ENCODE measurements around the gene GAREM1. TPM values are rescaled to one million over a fixed set of nuclear protein-coding genes. Genes with fewer than 3 reads are reported as not detected.

GAREM1 gene
- total and polyA plus RNA-seq, 2 of the 8 experiments (the other 6 are each of a cell fraction or from before 2014, with no cell fraction given): 3.6 to 9.2 TPM

DNA sequence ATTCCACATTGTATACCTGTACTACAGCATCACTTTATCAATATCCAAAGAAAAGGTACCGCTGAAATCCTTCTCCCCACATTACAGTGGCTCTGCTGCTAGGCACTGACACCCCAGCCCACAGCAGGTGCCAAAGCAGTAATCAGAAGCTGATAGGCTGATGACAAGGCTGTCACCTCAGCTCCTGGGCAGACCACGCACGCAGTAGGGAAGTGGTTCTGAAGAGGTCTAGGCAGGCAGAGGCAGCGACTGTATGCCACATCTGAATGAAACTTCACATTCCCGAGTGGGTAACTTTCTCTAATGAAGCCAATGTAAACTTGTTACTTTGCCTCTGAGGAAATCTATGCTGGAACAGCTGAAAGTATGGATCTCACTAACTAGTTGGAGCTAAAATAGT is 167.9 kb downstream of the GAREM1 start (continued):
- TF ChIP-seq KDM4A (IDR thresholded peaks at IDR 0.05; ENCODE audit: low read depth, low read length, severe bottlenecking): no peak
- TF ChIP-seq, protein P1, sequence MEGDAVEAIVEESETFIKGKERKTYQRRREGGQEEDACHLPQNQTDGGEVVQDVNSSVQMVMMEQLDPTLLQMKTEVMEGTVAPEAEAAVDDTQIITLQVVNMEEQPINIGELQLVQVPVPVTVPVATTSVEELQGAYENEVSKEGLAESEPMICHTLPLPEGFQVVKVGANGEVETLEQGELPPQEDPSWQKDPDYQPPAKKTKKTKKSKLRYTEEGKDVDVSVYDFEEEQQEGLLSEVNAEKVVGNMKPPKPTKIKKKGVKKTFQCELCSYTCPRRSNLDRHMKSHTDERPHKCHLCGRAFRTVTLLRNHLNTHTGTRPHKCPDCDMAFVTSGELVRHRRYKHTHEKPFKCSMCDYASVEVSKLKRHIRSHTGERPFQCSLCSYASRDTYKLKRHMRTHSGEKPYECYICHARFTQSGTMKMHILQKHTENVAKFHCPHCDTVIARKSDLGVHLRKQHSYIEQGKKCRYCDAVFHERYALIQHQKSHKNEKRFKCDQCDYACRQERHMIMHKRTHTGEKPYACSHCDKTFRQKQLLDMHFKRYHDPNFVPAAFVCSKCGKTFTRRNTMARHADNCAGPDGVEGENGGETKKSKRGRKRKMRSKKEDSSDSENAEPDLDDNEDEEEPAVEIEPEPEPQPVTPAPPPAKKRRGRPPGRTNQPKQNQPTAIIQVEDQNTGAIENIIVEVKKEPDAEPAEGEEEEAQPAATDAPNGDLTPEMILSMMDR (IDR thresholded peaks at IDR 0.05; ENCODE audit: control extremely low read depth in 1 of 3, insufficient read depth in 1 of 3, low read depth in 1 of 3, low read length in 3 of 3): no peak
- TF ChIP-seq RAD21 (IDR thresholded peaks at IDR 0.05 in 1 of 2, conservative IDR thresholded peaks at IDR 0.05 in 1 of 2; ENCODE audit: low read depth in 2 of 2, low read length in 2 of 2): no peak

Measured in H1 (cell line).